ENCODE measurements around the gene ZNF710. TPM values are rescaled to one million over a fixed set of nuclear protein-coding genes. Genes with fewer than 3 reads are reported as not detected.

ZNF710 gene
- total RNA-seq, 3 donors from 2014 or later (not counting 1 experiment from before 2014, with no cell fraction given), result 26.5 to 43.1 (median 26.6) TPM

GRCh38 chr15:90002428-90002844, 1.3 kb downstream of the ZNF710 start:
- H3K4me3 Mint-ChIP-seq, result peak overlapping the region; percentile 93
- 4% methylated on average over 27 of the region's 27 CpGs for WGBS (ENCODE audit: insufficient coverage)
- H3K4me1 Mint-ChIP-seq, result peaks cover 63 to 68% of the 10 kb centered on the region in 2 donors
- DNase-seq (peak; percentile 52 to 57), ATAC-seq (peak; percentile 51 to 62 (median 61))
- no peak for TF ChIP-seq CTCF (IDR thresholded peaks at IDR 0.05)
- H3K36me3 Mint-ChIP-seq, result peaks cover 9% of the 10 kb centered on the region
- Histone ChIP-seq H3K27ac (ENCODE audit: low read length) (peak overlapping the region; percentile 64), H3K36me3 (ENCODE audit: control insufficient read depth, insufficient read depth, low read length) (no peaks in the 10 kb centered on the region), H3K4me3 (ENCODE audit: low read length) (peak overlapping the region; percentile 51), H3K9me3 (ENCODE audit: control insufficient read depth, insufficient read depth, low read length) (no peaks in the 10 kb centered on the region), H3K27me3 (ENCODE audit: control insufficient read depth, insufficient read depth, low read length) (no peaks in the 10 kb centered on the region), H3K4me1 (ENCODE audit: control insufficient read depth, insufficient read depth, low read length) (peaks cover 46% of the 10 kb centered on the region)
- intact Hi-C loops (cut with micrococcal nuclease), result loop anchor here (1.0 to 2.0 kb wide), 2 partner anchors 36 to 69 kb away; no protein-coding TSS in a partner anchor
- no peaks in the 10 kb centered on the region for H3K9me3 Mint-ChIP-seq
- peak overlapping the region; percentile 94 for H3K27ac Mint-ChIP-seq
- H3K27me3 Mint-ChIP-seq (ENCODE audit: low read depth in 2 of 2), result peaks cover 0 to 6% of the 10 kb centered on the region in 2 donors

- no peak for DNase-seq
- Mint-ChIP-seq H3K4me1 (peaks cover 72 to 77% of the 10 kb centered on the region in 2 donors), H3K9me3 (no peaks in the 10 kb centered on the region)
Observed at GRCh38 chr15:90003736-90004135, 2.6 kb downstream of the ZNF710 start.

GRCh38 chr15:90004252-90004651, 3.1 kb downstream of the ZNF710 start:
- peak overlapping the region; percentile 55 for H3K27ac ChIP-seq (ENCODE audit: low read length)
- H3K4me3 Mint-ChIP-seq, result peak overlapping the region; percentile 93
- H3K4me1 Mint-ChIP-seq, result peaks cover 72 to 75% of the 10 kb centered on the region in 2 donors

More at GRCh38 chr15:90003736-90004135, 2.6 kb downstream of the ZNF710 start:
- Mint-ChIP-seq H3K4me3 (peak overlapping the region; percentile 93), H3K27ac (peak overlapping the region; percentile 94), H3K27me3 (ENCODE audit: low read depth in 2 of 2) (peaks cover 0 to 6% of the 10 kb centered on the region in 2 donors), H3K36me3 (peaks cover 9% of the 10 kb centered on the region)
- Histone ChIP-seq H3K36me3 (ENCODE audit: control insufficient read depth, insufficient read depth, low read length) (no peaks in the 10 kb centered on the region), H3K27me3 (ENCODE audit: control insufficient read depth, insufficient read depth, low read length) (no peaks in the 10 kb centered on the region), H3K9me3 (ENCODE audit: control insufficient read depth, insufficient read depth, low read length) (no peaks in the 10 kb centered on the region), H3K27ac (ENCODE audit: low read length) (peak overlapping the region; percentile 55), H3K4me1 (ENCODE audit: control insufficient read depth, insufficient read depth, low read length) (peaks cover 49% of the 10 kb centered on the region), H3K4me3 (ENCODE audit: low read length) (no peak overlapping the region)
- no peak for TF ChIP-seq CTCF (IDR thresholded peaks at IDR 0.05)
- WGBS (ENCODE audit: insufficient coverage), result 96% methylated on average over 7 of the region's 7 CpGs
- intact Hi-C loops (cut with micrococcal nuclease), result loop anchor here (2.0 kb wide), 1 partner anchor 35 kb away; no protein-coding TSS in a partner anchor
- ATAC-seq, result no peak

More at GRCh38 chr15:90004252-90004651, 3.1 kb downstream of the ZNF710 start:
- Mint-ChIP-seq H3K36me3 (peaks cover 9% of the 10 kb centered on the region), H3K9me3 (no peaks in the 10 kb centered on the region), H3K27me3 (ENCODE audit: low read depth in 2 of 2) (peaks cover 0 to 6% of the 10 kb centered on the region in 2 donors), H3K27ac (peak overlapping the region; percentile 94)
- no peak for ATAC-seq
- 100% methylated on average over 5 of the region's 5 CpGs for WGBS (ENCODE audit: insufficient coverage)
- Histone ChIP-seq H3K9me3 (ENCODE audit: control insufficient read depth, insufficient read depth, low read length) (no peaks in the 10 kb centered on the region), H3K4me3 (ENCODE audit: low read length) (no peak overlapping the region), H3K4me1 (ENCODE audit: control insufficient read depth, insufficient read depth, low read length) (peaks cover 49% of the 10 kb centered on the region), H3K27me3 (ENCODE audit: control insufficient read depth, insufficient read depth, low read length) (no peaks in the 10 kb centered on the region), H3K36me3 (ENCODE audit: control insufficient read depth, insufficient read depth, low read length) (no peaks in the 10 kb centered on the region)
- no peak for TF ChIP-seq CTCF (IDR thresholded peaks at IDR 0.05)
- DNase-seq, result no peak
- intact Hi-C loops (cut with micrococcal nuclease), result no loop called here
